DND-41 (cell line): ENCODE results near the gene ITGB1BP2.
"Not testable (repeated sequence)": the region's sequence is repeated elsewhere in the genome, so short reads cannot be mapped to it uniquely, and the experiment has no call there.

Experiments
- ATAC-seq: fragments of 200-7000 bp; cut with Tn5 transposase; 3 replicates; pipeline ENCODE4 v1.9.1; 2021; ENCODE audit warnings: low read depth; ENCODE audit not compliant: insufficient read depth
- DNase-seq: peaks from one replicate; pipeline ENCODE4 v3.0.0-alpha.2; 2020
- H2AFZ ChIP-seq: 2 replicates; pipeline ENCODE4 v1.6.0; 2012; ENCODE audit warnings: low read depth, low read length
- H3K27ac ChIP-seq: 2 replicates; pipeline ENCODE4 v1.5.1; 2012; ENCODE audit warnings: low read length, inconsistent platforms
- H3K27me3 ChIP-seq: fragments of 200-600 bp; sonication (generic); 2 replicates; pipeline ENCODE4 v1.6.0; 2012; ENCODE audit warnings: low read length, mild to moderate bottlenecking, inconsistent platforms; ENCODE audit not compliant: insufficient read depth, poor library complexity
- H3K36me3 ChIP-seq: 2 replicates; pipeline ENCODE4 v1.5.1; 2012; ENCODE audit warnings: low read length, inconsistent platforms; ENCODE audit not compliant: insufficient read depth
- H3K4me1 ChIP-seq: 2 replicates; pipeline ENCODE4 v1.5.1; 2012; ENCODE audit warnings: mild to moderate bottlenecking, low read length; ENCODE audit not compliant: insufficient read depth
- H3K4me2 ChIP-seq: 2 replicates; pipeline ENCODE4 v1.6.0; 2012; ENCODE audit warnings: mild to moderate bottlenecking, moderate library complexity, low read length, inconsistent platforms; ENCODE audit not compliant: insufficient read depth
- H3K4me3 ChIP-seq, 2 experiments: fragments of 200-600 bp in 1 of 2; shearing (Covaris generic) in 1 of 2; 2 replicates each; pipeline ENCODE4 v1.5.1; 2012 to 2016; ENCODE audit warnings: inconsistent platforms in 2 of 2, low read length in 2 of 2, mild to moderate bottlenecking in 2 of 2, low read depth in 1 of 2, moderate library complexity in 1 of 2
- H3K79me2 ChIP-seq: 2 replicates; pipeline ENCODE4 v1.6.0; 2012; ENCODE audit warnings: low read length, inconsistent platforms; ENCODE audit not compliant: insufficient read depth
- H3K9ac ChIP-seq: 2 replicates; pipeline ENCODE4 v1.6.0; 2012; ENCODE audit warnings: low read depth, mild to moderate bottlenecking, inconsistent platforms, low read length, moderate library complexity
- H3K9me3 ChIP-seq: 2 replicates; pipeline ENCODE4 v1.5.1; 2012; ENCODE audit warnings: low read length, moderate library complexity, mild to moderate bottlenecking, inconsistent platforms; ENCODE audit not compliant: insufficient read depth, severe bottlenecking
- H4K20me1 ChIP-seq: 2 replicates; pipeline ENCODE4 v1.6.0; 2012; ENCODE audit warnings: low read length; ENCODE audit not compliant: insufficient read depth
- CTCF ChIP-seq: IDR thresholded peaks from 2 replicates; pipeline ENCODE4 v1.5.1; 2012; ENCODE audit warnings: borderline replicate concordance, low read length, moderate library complexity, mild to moderate bottlenecking; ENCODE audit not compliant: poor library complexity, severe bottlenecking; ENCODE audit errors: extremely low read depth
- EZH2 ChIP-seq: IDR thresholded peaks from 3 replicates; pipeline ENCODE4 v1.6.1; 2012; ENCODE audit warnings: borderline replicate concordance, low read depth, mild to moderate bottlenecking, moderate library complexity, low read length, inconsistent platforms; ENCODE audit not compliant: severe bottlenecking

Gene ITGB1BP2

GRCh38 chrX:71254092-71254963 lies 47.2 kb upstream of the ITGB1BP2 start, which contains the start of gene ZMYM3:
ZMYM3 (minus strand) TSS chrX:71254140; CDS start chrX:71253255, 885 bp downstream.
- H3K27me3 ChIP-seq, result no peaks in the 10 kb centered on the region
- peak within 1 kb of the TSS; percentile 83 for H2AFZ ChIP-seq
- H4K20me1 ChIP-seq, result peaks cover 9% of the 10 kb centered on the region; the same call in 1 of the 2 replicates
- H3K4me2 ChIP-seq, result peak within 1 kb of the TSS; percentile 85
- TF ChIP-seq CTCF (no peak), EZH2 (no peak)
- peaks cover 36% of the 10 kb centered on the region for H3K79me2 ChIP-seq
- peak within 1 kb of the TSS; percentile 96 for H3K27ac ChIP-seq
- H3K9me3 ChIP-seq, result no peaks in the 10 kb centered on the region
- H3K36me3 ChIP-seq, result peaks cover 25% of the 10 kb centered on the region
- ATAC-seq, result peak; percentile 84
- peak within 1 kb of the TSS; percentile 82 for H3K9ac ChIP-seq
- H3K4me1 ChIP-seq, result peaks cover 29% of the 10 kb centered on the region
- peak; percentile 90 for DNase-seq
- peak within 1 kb of the TSS; percentile 77 to 79 for H3K4me3 ChIP-seq

GRCh38 chrX:71256051-71256450 lies 45.5 kb upstream of the ITGB1BP2 start:
- ATAC-seq (no peak), DNase-seq (no peak)
- H3K4me2 ChIP-seq, result peak overlapping the region; percentile 66; the same call in 1 of the 2 replicates
- H4K20me1 ChIP-seq, result no peaks in the 10 kb centered on the region; the same call in 1 of the 2 replicates
- no peaks in the 10 kb centered on the region for H3K27me3 ChIP-seq
- peaks cover 29% of the 10 kb centered on the region for H3K4me1 ChIP-seq
- peak overlapping the region in 1 of 2 experiments; percentile 77; a peak in 2 of 4 replicates for H3K4me3 ChIP-seq
- peak overlapping the region; percentile 82 for H3K9ac ChIP-seq
- no peak overlapping the region for H2AFZ ChIP-seq
- no peak for TF ChIP-seq EZH2
- no peak for TF ChIP-seq CTCF
- peaks cover 8% of the 10 kb centered on the region for H3K36me3 ChIP-seq
- no peaks in the 10 kb centered on the region for H3K9me3 ChIP-seq
- peak overlapping the region; percentile 90; the same call in 1 of the 2 replicates for H3K27ac ChIP-seq
- peaks cover 27% of the 10 kb centered on the region for H3K79me2 ChIP-seq

GRCh38 chrX:71256856-71257255 lies 44.7 kb upstream of the ITGB1BP2 start:
- Histone ChIP-seq H3K27ac (no peak overlapping the region), H3K9ac (no peak overlapping the region), H3K79me2 (peaks cover 21% of the 10 kb centered on the region), H3K4me1 (peaks cover 23% of the 10 kb centered on the region), H3K4me2 (no peak overlapping the region), H3K9me3 (no peaks in the 10 kb centered on the region), H3K4me3 (no peak overlapping the region), H3K36me3 (peaks cover 2% of the 10 kb centered on the region), H3K27me3 (no peaks in the 10 kb centered on the region), H2AFZ (no peak overlapping the region), H4K20me1 (no peaks in the 10 kb centered on the region; the same call in 1 of the 2 replicates)
- TF ChIP-seq CTCF (no peak), EZH2 (no peak)
- DNase-seq, result no peak
- no peak for ATAC-seq

GRCh38 chrX:71268624-71269023 lies 32.9 kb upstream of the ITGB1BP2 start:
- not testable (repeated sequence) for H3K9me3 ChIP-seq, H3K36me3 ChIP-seq, DNase-seq, H3K9ac ChIP-seq, H3K79me2 ChIP-seq, H3K4me1 ChIP-seq, H2AFZ ChIP-seq, ATAC-seq, H3K4me3 ChIP-seq, H3K4me2 ChIP-seq, H3K27me3 ChIP-seq, H4K20me1 ChIP-seq, H3K27ac ChIP-seq
